ENCODE data around the gene GLS2.
A peak's percentile ranks its signal among the peaks of the same experiment; 100 is the strongest.
"Not testable (repeated sequence)": the region's sequence is repeated elsewhere in the genome, so short reads cannot be mapped to it uniquely, and the experiment has no call there.

GLS2 gene

GRCh38 chr12:56493409-56494105 is 5.6 kb upstream of the GLS2 start:
- H3K36me3 ChIP-seq (ENCODE audit: low read length); H3F3A ChIP-seq (ENCODE audit: insufficient read depth); H3K27ac ChIP-seq (ENCODE audit: low read depth, low read length); H3K9me3 ChIP-seq (ENCODE audit: insufficient read depth, low read length); H3K79me2 ChIP-seq (ENCODE audit: insufficient read depth, low read length); H3K4me2 ChIP-seq (ENCODE audit: low read depth, low read length, poor library complexity, severe bottlenecking); H3K27me3 ChIP-seq (ENCODE audit: low read length); H3K9ac ChIP-seq (ENCODE audit: low read length); H3K9me2 ChIP-seq (replicated peaks; ENCODE audit: insufficient read depth, low read length); H2AFZ ChIP-seq (ENCODE audit: low read depth, low read length, severe bottlenecking); H3K4me3 ChIP-seq (ENCODE audit: insufficient read depth, low read length, poor library complexity, severe bottlenecking); H4K20me1 ChIP-seq (ENCODE audit: low read depth, low read length): not testable (repeated sequence)

DNA sequence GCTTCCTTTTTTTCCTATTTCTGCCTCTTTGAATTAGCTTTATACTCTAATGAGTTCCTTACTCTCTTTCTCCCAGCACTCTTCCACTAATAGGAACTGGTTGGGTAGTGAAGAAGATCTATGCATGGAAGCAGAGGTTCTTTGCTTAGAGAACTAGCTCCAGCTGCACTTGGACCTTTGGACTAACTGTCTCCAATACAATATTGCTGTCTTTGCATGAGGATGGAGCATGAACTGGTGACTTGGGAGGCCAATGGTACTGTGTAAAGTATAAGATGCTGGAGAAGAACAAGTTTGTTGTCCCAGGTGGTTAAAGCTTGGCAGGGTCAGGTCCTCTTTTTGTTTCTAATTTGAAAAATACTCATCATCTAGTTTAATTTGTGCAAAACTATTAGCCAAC is 2.4 kb upstream of the GLS2 start:
- Histone ChIP-seq H2AFZ (ENCODE audit: low read depth, low read length, severe bottlenecking) (no peak overlapping the region), H3K9me2 (replicated peaks; ENCODE audit: insufficient read depth, low read length) (no peaks in the 10 kb centered on the region), H3K4me3 (ENCODE audit: insufficient read depth, low read length, poor library complexity, severe bottlenecking) (no peak overlapping the region), H3K4me2 (ENCODE audit: low read depth, low read length, poor library complexity, severe bottlenecking) (no peak overlapping the region), H3F3A (ENCODE audit: insufficient read depth) (no peaks in the 10 kb centered on the region), H4K20me1 (ENCODE audit: low read depth, low read length) (no peaks in the 10 kb centered on the region), H3K9me3 (ENCODE audit: insufficient read depth, low read length) (no peaks in the 10 kb centered on the region), H3K27ac (ENCODE audit: low read depth, low read length) (no peak overlapping the region), H3K9ac (ENCODE audit: low read length) (no peak overlapping the region), H3K36me3 (ENCODE audit: low read length) (no peaks in the 10 kb centered on the region), H3K79me2 (ENCODE audit: insufficient read depth, low read length) (no peaks in the 10 kb centered on the region), H3K27me3 (ENCODE audit: low read length) (no peaks in the 10 kb centered on the region)
- no peak for TF ChIP-seq EZH2phosphoT487 (conservative IDR thresholded peaks at IDR 0.05; ENCODE audit: low read length)
- TF ChIP-seq CTCF (IDR thresholded peaks at IDR 0.05; ENCODE audit: insufficient read depth, low read length, poor library complexity, severe bottlenecking): no peak

DNA sequence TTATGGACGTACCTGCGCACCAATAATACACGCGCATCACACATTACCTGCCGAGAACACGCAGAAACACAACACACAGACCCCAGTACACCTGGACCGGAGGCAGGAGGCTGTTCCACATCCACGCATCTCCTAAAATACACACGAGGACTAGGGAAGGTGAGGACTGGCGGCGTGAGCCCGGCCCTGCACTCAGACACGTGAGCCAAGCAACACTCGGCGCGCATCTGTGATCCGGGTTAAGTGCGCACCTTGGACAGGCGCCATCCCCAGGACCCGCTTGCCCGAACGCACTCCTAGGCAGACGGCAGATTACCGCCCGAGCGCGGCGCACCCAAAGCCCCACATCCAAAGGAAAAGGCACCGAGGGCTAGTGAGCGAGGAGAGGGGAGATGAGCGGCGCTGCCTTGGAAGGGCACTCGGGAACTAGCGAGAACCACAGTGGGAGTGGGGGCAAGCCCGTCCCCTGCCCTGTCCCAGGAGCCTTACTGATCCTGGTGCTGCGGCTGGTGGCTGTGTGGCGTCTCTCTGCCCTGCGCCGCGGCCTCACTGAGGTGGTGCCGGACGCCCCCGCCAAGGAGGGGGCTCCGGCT is 417 bp downstream of the GLS2 start:
- Histone ChIP-seq H3K36me3 (ENCODE audit: low read length) (no peaks in the 10 kb centered on the region), H3K4me3 (ENCODE audit: insufficient read depth, low read length, poor library complexity, severe bottlenecking) (no peak overlapping the region), H3K79me2 (ENCODE audit: insufficient read depth, low read length) (no peaks in the 10 kb centered on the region), H3K27me3 (ENCODE audit: low read length) (no peaks in the 10 kb centered on the region), H3K9ac (ENCODE audit: low read length) (peak overlapping the region; percentile 29), H3F3A (ENCODE audit: insufficient read depth) (no peaks in the 10 kb centered on the region), H3K4me2 (ENCODE audit: low read depth, low read length, poor library complexity, severe bottlenecking) (peak overlapping the region; percentile 41), H3K27ac (ENCODE audit: low read depth, low read length) (no peak overlapping the region), H3K9me3 (ENCODE audit: insufficient read depth, low read length) (no peaks in the 10 kb centered on the region), H2AFZ (ENCODE audit: low read depth, low read length, severe bottlenecking) (no peak overlapping the region), H3K9me2 (replicated peaks; ENCODE audit: insufficient read depth, low read length) (no peaks in the 10 kb centered on the region), H4K20me1 (ENCODE audit: low read depth, low read length) (no peaks in the 10 kb centered on the region)
- TF ChIP-seq CTCF (IDR thresholded peaks at IDR 0.05; ENCODE audit: insufficient read depth, low read length, poor library complexity, severe bottlenecking) (no peak), EZH2phosphoT487 (conservative IDR thresholded peaks at IDR 0.05; ENCODE audit: low read length) (no peak)

GRCh38 chr12:56486694-56487093 is 1.3 kb downstream of the GLS2 start:
- Histone ChIP-seq H3K27me3 (ENCODE audit: low read length) (no peaks in the 10 kb centered on the region), H3K9me2 (replicated peaks; ENCODE audit: insufficient read depth, low read length) (no peaks in the 10 kb centered on the region), H3K27ac (ENCODE audit: low read depth, low read length) (no peak overlapping the region), H3K4me2 (ENCODE audit: low read depth, low read length, poor library complexity, severe bottlenecking) (no peak overlapping the region), H3K9ac (ENCODE audit: low read length) (no peak overlapping the region), H4K20me1 (ENCODE audit: low read depth, low read length) (no peaks in the 10 kb centered on the region), H2AFZ (ENCODE audit: low read depth, low read length, severe bottlenecking) (no peak overlapping the region), H3F3A (ENCODE audit: insufficient read depth) (no peaks in the 10 kb centered on the region), H3K9me3 (ENCODE audit: insufficient read depth, low read length) (no peaks in the 10 kb centered on the region), H3K4me3 (ENCODE audit: insufficient read depth, low read length, poor library complexity, severe bottlenecking) (no peak overlapping the region), H3K79me2 (ENCODE audit: insufficient read depth, low read length) (no peaks in the 10 kb centered on the region), H3K36me3 (ENCODE audit: low read length) (no peaks in the 10 kb centered on the region)
- no peak for TF ChIP-seq CTCF (IDR thresholded peaks at IDR 0.05; ENCODE audit: insufficient read depth, low read length, poor library complexity, severe bottlenecking)
- no peak for TF ChIP-seq EZH2phosphoT487 (conservative IDR thresholded peaks at IDR 0.05; ENCODE audit: low read length)
